GM10266 (cell line): ENCODE data around the gene COL24A1.

Experiments used
- DNase-seq: peaks from one replicate; pipeline ENCODE4 v3.0.0; 2012; ENCODE audit errors: extremely low spot score
- CTCF ChIP-seq: IDR thresholded peaks from 2 replicates; pipeline ENCODE4 v1.5.1; 2012; ENCODE audit warnings: mild to moderate bottlenecking, low read depth; ENCODE audit not compliant: control insufficient read depth, insufficient read depth; ENCODE audit errors: missing control alignments

Gene COL24A1

DNA sequence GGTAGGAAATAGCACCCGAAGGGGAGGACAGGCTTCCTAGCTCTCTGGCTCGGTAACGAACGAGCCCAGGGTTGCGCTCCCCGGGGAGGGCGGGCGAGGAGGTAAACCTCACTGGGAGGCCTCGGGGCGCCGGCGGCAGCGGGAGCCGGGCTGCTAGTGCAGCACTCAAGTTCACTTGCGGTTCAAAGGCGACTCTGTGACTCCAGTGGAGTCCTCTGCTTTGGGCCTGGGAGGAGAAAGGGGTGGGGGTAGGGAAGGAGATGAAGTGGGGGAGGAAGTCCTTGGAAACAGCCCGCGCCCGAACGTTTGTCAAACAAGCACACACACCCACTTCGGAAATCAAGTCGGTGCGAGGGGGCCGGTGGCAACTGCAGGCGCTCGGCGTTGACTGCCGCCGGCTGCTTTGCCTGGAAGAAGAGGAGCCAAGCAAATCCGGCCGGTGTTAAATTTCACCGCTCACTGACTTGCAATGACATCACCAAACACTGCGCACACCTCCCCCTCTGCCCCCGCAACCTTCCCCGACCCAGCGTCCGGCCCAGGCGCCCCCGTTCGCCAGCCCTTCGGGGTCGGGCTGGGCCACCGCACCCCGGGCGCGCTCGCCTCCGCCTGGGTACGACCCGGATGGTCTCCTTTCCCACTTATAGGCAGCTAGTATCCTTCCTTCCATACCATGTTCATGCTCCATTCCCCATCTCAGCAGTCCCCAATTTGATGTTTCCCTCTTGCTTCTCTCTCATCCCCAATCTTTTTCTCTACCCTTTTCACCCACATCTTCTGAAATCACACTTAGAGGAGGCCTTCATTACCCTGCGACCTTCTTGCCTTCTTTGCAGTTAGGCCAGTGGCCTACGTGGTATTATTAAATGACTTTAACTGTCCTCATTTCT is at the start of gene COL24A1:
TSS of gene COL24A1 (minus strand) at position 207 of the 890 bp plus-strand sequence. CDS start 376 bp downstream, outside the sequence.
- DNase-seq, result peak; percentile 55

DNA sequence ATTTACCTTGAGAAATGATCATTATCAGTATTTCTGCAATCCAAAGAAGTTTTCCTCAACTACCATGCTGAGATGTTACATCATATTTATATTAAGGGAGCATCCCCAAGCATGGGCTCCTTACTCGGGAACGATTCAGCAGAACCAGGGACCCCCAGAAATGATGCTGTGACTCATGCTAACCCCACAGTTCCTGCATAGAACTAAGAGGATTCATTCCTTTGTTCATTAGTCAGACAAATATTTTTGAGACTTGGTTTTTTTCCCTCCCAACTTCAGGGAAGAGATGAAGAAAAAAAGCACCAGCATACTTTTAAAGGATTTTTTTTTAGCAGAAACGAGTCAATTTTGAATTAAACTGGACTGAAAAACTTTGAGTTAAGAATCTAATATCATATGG is 49.2 kb upstream of the COL24A1 start:
- DNase-seq, result no peak
- no peak for TF ChIP-seq CTCF

More for the DNA sequence above, at the start of gene COL24A1:
- no peak for TF ChIP-seq CTCF

GRCh38 chr1:86202552-86203340 is 46.2 kb upstream of the COL24A1 start:
- no peak for TF ChIP-seq CTCF

DNA sequence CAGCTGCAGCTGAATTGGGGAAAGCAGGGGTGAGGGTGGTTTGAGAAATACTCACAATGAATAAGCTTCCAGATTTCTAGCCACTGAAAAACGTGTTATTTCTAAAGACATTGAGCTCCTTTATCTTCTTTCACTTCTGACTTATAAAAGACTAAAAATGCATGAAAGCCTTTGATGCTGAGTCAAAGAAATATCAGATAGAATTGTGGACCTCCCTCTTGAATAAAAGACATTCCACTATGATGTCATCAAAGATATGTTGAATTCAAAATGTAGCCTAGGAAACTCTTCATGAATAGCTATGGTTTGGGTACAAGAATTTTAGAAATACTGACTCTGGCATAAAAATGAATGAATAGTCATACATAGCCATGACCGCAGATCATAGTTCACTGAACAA is 44.7 kb upstream of the COL24A1 start:
- no peak for TF ChIP-seq CTCF
- DNase-seq, result no peak

More at GRCh38 chr1:86202552-86203340, 46.2 kb upstream of the COL24A1 start:
- no peak for DNase-seq

DNA sequence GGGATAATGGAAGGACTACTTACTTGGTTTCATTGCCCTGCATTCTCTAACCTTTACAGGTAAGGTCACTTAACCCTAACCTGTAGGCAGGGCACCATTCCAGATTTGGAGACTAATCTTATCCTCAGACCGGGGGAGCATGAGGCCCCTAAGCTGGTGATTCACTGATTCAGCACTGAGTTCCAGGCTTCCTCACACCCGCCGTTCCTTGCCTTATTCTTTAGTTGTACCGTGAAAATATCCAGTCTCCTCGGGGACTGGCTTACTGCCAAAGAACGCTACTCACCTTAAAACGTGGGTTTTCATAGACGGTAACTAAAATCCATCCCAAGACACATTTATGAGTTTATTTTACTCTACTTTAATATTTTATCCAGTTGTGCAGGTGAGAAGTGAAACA is 44.3 kb upstream of the COL24A1 start:
- no peak for TF ChIP-seq CTCF
- no peak for DNase-seq

- DNase-seq, result no peak
- no peak for TF ChIP-seq CTCF
Measured at GRCh38 chr1:86197206-86197855, 40.8 kb upstream of the COL24A1 start.

- DNase-seq, result no peak
Measured at GRCh38 chr1:86195281-86195680, 38.7 kb upstream of the COL24A1 start.

More at GRCh38 chr1:86195281-86195680, 38.7 kb upstream of the COL24A1 start:
- TF ChIP-seq CTCF, result no peak
